BE2C (cell line): ENCODE data around the gene CISH.
A peak's percentile ranks its signal among the peaks of the same experiment; 100 is the strongest.

Experiments
- DNase-seq: peaks from one replicate; pipeline ENCODE4 v3.0.0-alpha.2; 2020
- H3K27me3 ChIP-seq: fragments of 250-450 bp; sonication (Bioruptor Pico); 2 replicates; pipeline ENCODE4 v1.5.1; 2020; ENCODE audit warnings: mild to moderate bottlenecking
- H3K36me3 ChIP-seq: fragments of 250-450 bp; sonication (Bioruptor Pico); 2 replicates; pipeline ENCODE4 v1.5.1; 2020; ENCODE audit warnings: mild to moderate bottlenecking
- H3K4me1 ChIP-seq: fragments of 250-450 bp; sonication (Bioruptor Pico); 2 replicates; pipeline ENCODE4 v1.5.1; 2020
- H3K4me3 ChIP-seq: 2 replicates; pipeline ENCODE4 v1.5.1; 2011; ENCODE audit warnings: low read depth, low read length
- H3K9me3 ChIP-seq: fragments of 250-450 bp; sonication (Bioruptor Pico); 2 replicates; pipeline ENCODE4 v1.5.1; 2020
- CTCF ChIP-seq: IDR thresholded peaks from 2 replicates; pipeline ENCODE4 v1.5.1; 2012; ENCODE audit warnings: mild to moderate bottlenecking, low read depth, low read length

The CISH gene

GRCh38 chr3:50568947-50569749 lies 42.4 kb downstream of the CISH start, which contains the start of gene HEMK1:
TSS of gene HEMK1 (plus strand) at chr3:50569522. CDS start at chr3:50571105, 1,583 bp downstream.
- H3K4me1 ChIP-seq, result peaks cover 3% of the 10 kb centered on the region; the same call in 1 of the 2 replicates
- H3K36me3 ChIP-seq, result no peaks in the 10 kb centered on the region
- DNase-seq, result peak; percentile 94
- TF ChIP-seq CTCF, result no peak
- no peaks in the 10 kb centered on the region for H3K9me3 ChIP-seq
- no peaks in the 10 kb centered on the region for H3K27me3 ChIP-seq
- H3K4me3 ChIP-seq, result peak within 1 kb of the TSS; percentile 83

GRCh38 chr3:50567386-50568167 lies 44.0 kb downstream of the CISH start, which contains the start of gene C3orf18:
TSS of gene C3orf18 (minus strand) at chr3:50567747. CDS start at chr3:50565699, 2,048 bp downstream.
- DNase-seq, result peak; percentile 78
- TF ChIP-seq CTCF, result no peak
- Histone ChIP-seq H3K36me3 (no peaks in the 10 kb centered on the region), H3K4me1 (peaks cover 3% of the 10 kb centered on the region; the same call in 1 of the 2 replicates), H3K27me3 (no peaks in the 10 kb centered on the region), H3K9me3 (no peaks in the 10 kb centered on the region), H3K4me3 (peak within 1 kb of the TSS; percentile 42)

GRCh38 chr3:50567011-50567385 lies 44.6 kb downstream of the CISH start:
- TF ChIP-seq CTCF, result no peak

GRCh38 chr3:50564321-50564720 lies 47.3 kb downstream of the CISH start:
- no peak overlapping the region for H3K4me3 ChIP-seq
- no peaks in the 10 kb centered on the region for H3K27me3 ChIP-seq
- peaks cover 3% of the 10 kb centered on the region; the same call in 1 of the 2 replicates for H3K4me1 ChIP-seq
- DNase-seq, result no peak
- H3K9me3 ChIP-seq, result no peaks in the 10 kb centered on the region
- H3K36me3 ChIP-seq, result no peaks in the 10 kb centered on the region
- no peak for TF ChIP-seq CTCF

More at GRCh38 chr3:50567011-50567385, 44.6 kb downstream of the CISH start:
- Histone ChIP-seq H3K27me3 (no peaks in the 10 kb centered on the region), H3K36me3 (no peaks in the 10 kb centered on the region), H3K4me3 (peak overlapping the region; percentile 42), H3K9me3 (no peaks in the 10 kb centered on the region), H3K4me1 (peaks cover 3% of the 10 kb centered on the region; the same call in 1 of the 2 replicates)
- DNase-seq, result no peak

GRCh38 chr3:50563867-50564266 lies 47.7 kb downstream of the CISH start:
- H3K4me1 ChIP-seq, result peaks cover 3% of the 10 kb centered on the region; the same call in 1 of the 2 replicates
- no peaks in the 10 kb centered on the region for H3K36me3 ChIP-seq
- DNase-seq, result no peak
- no peak overlapping the region for H3K4me3 ChIP-seq
- H3K9me3 ChIP-seq, result no peaks in the 10 kb centered on the region
- H3K27me3 ChIP-seq, result no peaks in the 10 kb centered on the region
- no peak for TF ChIP-seq CTCF
